Keratinocyte (primary cell): ENCODE results near the gene LRRC28.

Source experiments
- EZH2 ChIP-seq: IDR thresholded peaks from one replicate; pipeline ENCODE4 v1.6.1; 2012; ENCODE audit warnings: inconsistent platforms, mild to moderate bottlenecking, low read length, moderate library complexity
- TF ChIP-seq, protein P1 (sequence below), 3 experiments: IDR thresholded peaks in 1 of 3; conservative IDR thresholded peaks in 1 of 3; optimal IDR thresholded peaks in 1 of 3; 2 replicates in 2 of 3; 3 replicates in 1 of 3; pipeline versions ENCODE3 to v1.5.1; 2011; ENCODE audit warnings: low read length in 3 of 3, mild to moderate bottlenecking in 3 of 3, moderate library complexity in 2 of 3, control low read depth in 1 of 3, inconsistent platforms in 1 of 3; ENCODE audit not compliant: insufficient read depth in 2 of 3; ENCODE audit errors: extremely low read depth in 1 of 3

DNA sequence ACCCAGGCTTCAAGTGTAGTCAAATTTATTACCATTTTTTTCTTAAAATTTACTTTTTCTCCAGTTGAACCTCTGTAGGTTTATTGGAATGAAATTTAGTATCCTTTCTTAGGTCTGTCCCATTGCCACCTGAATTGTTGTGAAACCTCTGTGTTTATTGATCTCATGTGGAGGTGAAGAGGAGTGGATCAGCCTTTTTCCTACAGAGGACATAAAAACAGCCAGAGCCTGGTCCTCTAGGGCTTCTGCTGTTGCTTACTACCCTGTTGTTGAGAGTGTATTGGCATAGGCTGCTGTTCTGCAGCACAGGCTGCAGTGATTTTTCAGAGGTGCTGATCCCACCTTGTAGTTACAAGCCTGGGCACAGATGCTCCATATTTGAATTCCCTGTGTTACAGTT lies 44.6 kb downstream of the LRRC28 start:
- TF ChIP-seq, protein P1, sequence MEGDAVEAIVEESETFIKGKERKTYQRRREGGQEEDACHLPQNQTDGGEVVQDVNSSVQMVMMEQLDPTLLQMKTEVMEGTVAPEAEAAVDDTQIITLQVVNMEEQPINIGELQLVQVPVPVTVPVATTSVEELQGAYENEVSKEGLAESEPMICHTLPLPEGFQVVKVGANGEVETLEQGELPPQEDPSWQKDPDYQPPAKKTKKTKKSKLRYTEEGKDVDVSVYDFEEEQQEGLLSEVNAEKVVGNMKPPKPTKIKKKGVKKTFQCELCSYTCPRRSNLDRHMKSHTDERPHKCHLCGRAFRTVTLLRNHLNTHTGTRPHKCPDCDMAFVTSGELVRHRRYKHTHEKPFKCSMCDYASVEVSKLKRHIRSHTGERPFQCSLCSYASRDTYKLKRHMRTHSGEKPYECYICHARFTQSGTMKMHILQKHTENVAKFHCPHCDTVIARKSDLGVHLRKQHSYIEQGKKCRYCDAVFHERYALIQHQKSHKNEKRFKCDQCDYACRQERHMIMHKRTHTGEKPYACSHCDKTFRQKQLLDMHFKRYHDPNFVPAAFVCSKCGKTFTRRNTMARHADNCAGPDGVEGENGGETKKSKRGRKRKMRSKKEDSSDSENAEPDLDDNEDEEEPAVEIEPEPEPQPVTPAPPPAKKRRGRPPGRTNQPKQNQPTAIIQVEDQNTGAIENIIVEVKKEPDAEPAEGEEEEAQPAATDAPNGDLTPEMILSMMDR (optimal IDR thresholded peaks at IDR 0.05 in 1 of 3, IDR thresholded peaks at IDR 0.05 in 1 of 3, conservative IDR thresholded peaks at IDR 0.05 in 1 of 3; ENCODE audit: extremely low read depth in 1 of 3, insufficient read depth in 2 of 3, low read length in 3 of 3) = no peak
- no peak for TF ChIP-seq EZH2
